H1 (cell line): ENCODE results near the gene SHQ1. TPM values are rescaled to one million over a fixed set of nuclear protein-coding genes. Genes with fewer than 3 reads are reported as not detected.

ENCODE experiments used
- BCL11A ChIP-seq, 2 experiments: IDR thresholded peaks; one replicate each; pipeline ENCODE4 v1.6.1; 2011; ENCODE audit warnings: low read depth in 2 of 2, low read length in 2 of 2, mild to moderate bottlenecking in 2 of 2
- CHD1 ChIP-seq: IDR thresholded peaks from 2 replicates; pipeline ENCODE4 v1.6.1; 2012; ENCODE audit warnings: low read depth, low read length, improper control_type of control experiment
- CREB1 ChIP-seq: IDR thresholded peaks from 2 replicates; pipeline ENCODE4 v1.6.1; 2012; ENCODE audit warnings: inconsistent platforms
- EGR1 ChIP-seq: IDR thresholded peaks from 2 replicates; pipeline ENCODE4 v1.6.1; 2011; ENCODE audit warnings: low read depth, low read length, borderline replicate concordance
- EP300 ChIP-seq, 2 experiments: IDR thresholded peaks; 1 replicate in 1 of 2; 2 replicates in 1 of 2; pipeline ENCODE4 v1.6.1; 2011 to 2012; ENCODE audit warnings: low read depth in 2 of 2, low read length in 2 of 2, mild to moderate bottlenecking in 2 of 2, borderline replicate concordance in 1 of 2, inconsistent platforms in 1 of 2, moderate library complexity in 1 of 2
- EZH2 ChIP-seq: fragments of 200-600 bp; sonication (generic); IDR thresholded peaks from 2 replicates; pipeline ENCODE4 v1.7.1; 2012; ENCODE audit warnings: low read depth, mild to moderate bottlenecking, moderate library complexity, low read length, inconsistent platforms; ENCODE audit not compliant: severe bottlenecking
- FOSL1 ChIP-seq: IDR thresholded peaks from 2 replicates; pipeline ENCODE4 v1.6.1; 2011; ENCODE audit warnings: mild to moderate bottlenecking, low read depth, low read length, moderate library complexity; ENCODE audit not compliant: insufficient read depth
- HDAC2 ChIP-seq, 2 experiments: fragments of 300-600 bp in 1 of 2; sonication (generic) in 1 of 2; IDR thresholded peaks; 2 replicates each; pipeline ENCODE4 v1.6.1; 2011 to 2012; ENCODE audit warnings: low read depth in 2 of 2, low read length in 2 of 2, mild to moderate bottlenecking in 2 of 2, moderate library complexity in 2 of 2, borderline replicate concordance in 1 of 2, inconsistent platforms in 1 of 2
- KDM1A ChIP-seq: fragments of 200-600, 300-600 bp; sonication (generic); IDR thresholded peaks from 2 replicates; pipeline ENCODE4 v1.7.1; 2016; ENCODE audit warnings: mild to moderate bottlenecking, low read length, borderline replicate concordance
- KDM4A ChIP-seq: IDR thresholded peaks from one replicate; pipeline ENCODE4 v1.7.1; 2012; ENCODE audit warnings: low read depth, mild to moderate bottlenecking, moderate library complexity, low read length, inconsistent platforms; ENCODE audit not compliant: severe bottlenecking
- MAFK ChIP-seq: IDR thresholded peaks from 2 replicates; pipeline ENCODE4 v1.6.1; 2012; ENCODE audit warnings: low read depth, mild to moderate bottlenecking, improper control_type of control experiment, low read length
- RBBP5 ChIP-seq: IDR thresholded peaks from 2 replicates; pipeline ENCODE4 v1.7.1; 2012; ENCODE audit warnings: low read depth, mild to moderate bottlenecking, inconsistent platforms, low read length, moderate library complexity, borderline replicate concordance
- RNF2 ChIP-seq: fragments of 200-900, 300-1000 bp; sonication (generic); IDR thresholded peaks from 2 replicates; pipeline ENCODE4 v1.7.1; 2016; ENCODE audit warnings: borderline replicate concordance, low read depth, mild to moderate bottlenecking, antibody characterized with exemption, low read length; ENCODE audit not compliant: poor library complexity, severe bottlenecking; ENCODE audit errors: missing control alignments
- SAP30 ChIP-seq: fragments of 300-600 bp; sonication (generic); IDR thresholded peaks from 2 replicates; pipeline ENCODE4 v1.7.1; 2012; ENCODE audit warnings: low read length, moderate library complexity, mild to moderate bottlenecking, inconsistent platforms; ENCODE audit not compliant: insufficient read depth, insufficient replicate concordance
- SIRT6 ChIP-seq: IDR thresholded peaks from one replicate; pipeline ENCODE4 v1.7.1; 2012; ENCODE audit warnings: low read length, inconsistent platforms
- TAF7 ChIP-seq: optimal IDR thresholded peaks from 2 replicates; pipeline ENCODE3; 2011; ENCODE audit warnings: low read depth, mild to moderate bottlenecking, inconsistent platforms, low read length, moderate library complexity, borderline replicate concordance
- TEAD4 ChIP-seq: IDR thresholded peaks from 2 replicates; pipeline ENCODE4 v1.6.1; 2012; ENCODE audit warnings: low read depth, low read length, inconsistent platforms, mixed read lengths
- ZNF274 ChIP-seq: IDR thresholded peaks from 2 replicates; pipeline ENCODE4 v1.7.0; 2012; ENCODE audit warnings: low read length, borderline replicate concordance; ENCODE audit errors: extremely low read depth
- polyA plus RNA-seq, 7 experiments: library from polyadenylated mRNA; depleted of rRNA in 3 of 7; stranded (reverse) in 5 of 7; unstranded in 2 of 7; fragments of >200 nt in 5 of 7; fragments of 200-250 nt in 2 of 7; gene quantifications; 1 replicate in 5 of 7; 2 replicates in 1 of 7; 4 replicates in 1 of 7; pipeline versions ENCODE4 v1.2.1 to v1.2.3, GENCODE V29; 2011 to 2013; ENCODE audit warnings: missing spikeins in 2 of 7, mixed read lengths in 2 of 7
- total RNA-seq: library from RNA; stranded (reverse); fragmentation: NEBNext Ultra II Directional; extraction: Animal tissue kit (Norgen Biotek cat#: 25700); gene quantifications from 2 replicates; pipeline ENCODE4 v1.2.1, GENCODE V29; 2021
- TF ChIP-seq, protein P1 (sequence below): IDR thresholded peaks from 2 replicates; pipeline ENCODE4 v1.6.1; 2011; ENCODE audit warnings: low read depth, mild to moderate bottlenecking, low read length; ENCODE audit not compliant: insufficient read depth

Gene SHQ1
- total and polyA plus RNA-seq, 2 of the 8 experiments (the other 6 are each of a cell fraction or from before 2014, with no cell fraction given) = 10.7 to 34.4 TPM

DNA sequence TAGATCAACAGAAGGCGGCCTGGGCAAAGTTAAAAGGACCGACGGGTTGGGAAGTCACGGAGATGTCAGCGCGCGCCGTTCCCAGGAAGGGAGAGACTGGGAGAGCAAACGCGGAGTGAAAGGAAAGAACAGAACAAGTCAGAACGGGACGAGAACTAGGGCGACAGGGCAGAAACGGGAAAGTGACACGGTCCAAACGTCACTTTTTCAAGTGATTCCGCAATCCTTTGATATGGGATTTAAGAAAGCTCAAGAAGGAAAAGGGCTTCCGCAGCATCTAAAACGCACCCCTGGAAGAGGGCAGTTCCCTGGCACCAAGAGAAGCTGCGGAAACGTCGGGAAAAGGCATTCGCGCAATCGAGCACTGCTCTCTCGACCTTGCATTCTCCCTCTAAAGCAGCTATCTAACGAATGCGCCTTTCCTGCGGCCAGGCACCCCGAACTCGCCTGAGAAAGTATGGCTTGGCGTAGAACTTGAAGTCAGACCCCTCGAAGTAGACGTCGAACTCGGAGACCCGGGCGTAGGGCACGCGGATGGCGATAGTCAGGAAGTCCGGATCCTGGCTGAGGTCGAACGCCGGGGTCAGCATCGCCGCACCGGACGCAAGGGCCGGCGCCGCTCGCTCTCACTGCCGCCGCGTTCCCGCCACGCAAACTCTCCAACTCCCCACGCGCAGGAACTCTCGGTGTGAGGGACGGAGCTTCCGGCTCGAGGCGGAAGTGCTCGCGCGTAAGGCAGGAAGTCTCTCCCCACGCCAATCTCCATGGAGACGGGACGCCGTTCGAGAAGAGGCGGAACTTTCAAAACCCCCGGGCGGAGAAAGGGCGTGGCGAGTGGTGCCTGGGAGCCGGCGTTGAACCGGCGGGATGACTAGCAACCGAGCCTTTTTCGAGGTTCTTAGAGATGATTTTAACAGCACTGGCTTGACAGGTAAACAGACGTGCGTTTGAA, at the start of gene SHQ1 (continued):
- peak; percentile 100 for TF ChIP-seq KDM4A
- TF ChIP-seq MAFK = no peak
- no peak for TF ChIP-seq RNF2
- TF ChIP-seq FOSL1 = no peak
- peak; percentile 86 for TF ChIP-seq SAP30
- no peak for TF ChIP-seq SIRT6
- peak; percentile 12 for TF ChIP-seq EZH2
- peak; percentile 30 for TF ChIP-seq CREB1
- no peak for TF ChIP-seq TAF7
- peak; percentile 99 for TF ChIP-seq RBBP5
- no peak for TF ChIP-seq EP300 (IDR thresholded peaks at IDR 0.05; ENCODE audit: borderline replicate concordance in 1 of 2, low read depth in 2 of 2, low read length in 2 of 2)
- TF ChIP-seq, protein P1, sequence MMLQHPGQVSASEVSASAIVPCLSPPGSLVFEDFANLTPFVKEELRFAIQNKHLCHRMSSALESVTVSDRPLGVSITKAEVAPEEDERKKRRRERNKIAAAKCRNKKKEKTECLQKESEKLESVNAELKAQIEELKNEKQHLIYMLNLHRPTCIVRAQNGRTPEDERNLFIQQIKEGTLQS = no peak
- TF ChIP-seq CHD1 = no peak
- TF ChIP-seq KDM1A = no peak
- TF ChIP-seq ZNF274 = no peak
- peak; percentile 67 to 95; a peak in 2 of 4 replicates for TF ChIP-seq HDAC2 (IDR thresholded peaks at IDR 0.05; ENCODE audit: borderline replicate concordance in 1 of 2, low read depth in 2 of 2, low read length in 2 of 2)
- TF ChIP-seq EGR1 = peak; percentile 35
- no peak for TF ChIP-seq TEAD4
- no peak for TF ChIP-seq BCL11A (IDR thresholded peaks at IDR 0.05; ENCODE audit: low read depth in 2 of 2, low read length in 2 of 2)
